ENCODE measurements around the gene ING4. TPM values are rescaled to one million over a fixed set of nuclear protein-coding genes. Genes with fewer than 3 reads are reported as not detected.

The ING4 gene
- total RNA-seq, 1 experiment from 2014 or later, result 20.1 TPM

DNA sequence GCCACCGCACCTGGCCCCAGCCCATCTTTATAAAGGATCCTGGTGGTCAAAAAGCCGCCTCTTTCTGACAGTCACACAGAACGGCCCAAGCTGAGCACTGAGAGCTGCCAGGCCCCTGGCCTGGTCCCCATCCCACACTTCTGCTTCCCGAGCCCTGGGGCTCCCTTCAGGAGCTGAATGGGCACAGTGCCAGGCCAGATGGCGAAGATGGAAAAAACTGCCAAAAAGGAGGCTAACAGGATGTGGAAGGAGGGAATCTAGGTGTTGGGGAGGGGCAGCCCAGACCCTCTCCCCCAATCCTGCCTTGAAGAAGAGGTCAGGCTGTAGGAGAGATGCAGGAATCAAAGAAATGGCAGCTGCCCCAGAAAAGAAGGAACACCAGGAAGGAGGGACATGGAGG is 32.2 kb downstream of the ING4 start:
- no peak overlapping the region for H2BK20ac ChIP-seq (ENCODE audit: low read depth, low read length, poor library complexity, severe bottlenecking)
- H4K91ac ChIP-seq (ENCODE audit: insufficient read length, low read depth, low read length), result no peak overlapping the region
- H3K56ac ChIP-seq (ENCODE audit: insufficient read length, low read depth, low read length), result no peak overlapping the region
- no peak overlapping the region for H2AK5ac ChIP-seq (ENCODE audit: insufficient read length, low read length)
- no peak overlapping the region for H3K27ac ChIP-seq (ENCODE audit: insufficient read length, low read depth, low read length)
- no peaks in the 10 kb centered on the region for H3K9me3 ChIP-seq (ENCODE audit: control insufficient read depth, low read depth, low read length)
- H2BK5ac ChIP-seq (ENCODE audit: insufficient read length, low read length), result no peak overlapping the region
- H3K79me1 ChIP-seq (ENCODE audit: insufficient read depth, low read depth, low read length, poor library complexity, severe bottlenecking), result no peaks in the 10 kb centered on the region
- Mint-ChIP-seq H3K4me1 (peaks cover 14 to 23% of the 10 kb centered on the region in 2 experiments), H3K4me3 (no peak overlapping the region), H3K9me3 (no peaks in the 10 kb centered on the region), H3K36me3 (ENCODE audit: insufficient read depth in 1 of 3, low read depth in 3 of 3) (no peaks in the 10 kb centered on the region), H3K27ac (no peak overlapping the region), H3K27me3 (ENCODE audit: low read depth) (peaks cover 13% of the 10 kb centered on the region)
- H3K79me2 ChIP-seq (ENCODE audit: insufficient read depth, low read length), result no peaks in the 10 kb centered on the region
- no peaks in the 10 kb centered on the region for H3K23me2 ChIP-seq (ENCODE audit: insufficient read length, low read depth, low read length, poor library complexity, severe bottlenecking)
- no peak overlapping the region for H2AFZ ChIP-seq (ENCODE audit: low read length)
- H4K5ac ChIP-seq (ENCODE audit: insufficient read length, low read depth, low read length), result no peak overlapping the region
- no peak overlapping the region for H2BK15ac ChIP-seq (ENCODE audit: low read depth, low read length)
- H3K27me3 ChIP-seq (ENCODE audit: insufficient read depth, low read length), result no peaks in the 10 kb centered on the region
- H3K4ac ChIP-seq (ENCODE audit: low read depth, low read length), result no peak overlapping the region
- DNase-seq, result no peak
- WGBS (ENCODE audit: extremely low coverage, insufficient read length, low lambda C conversion rate), result no CpG with 5 or more reads among the region's 5 CpGs
- H2BK120ac ChIP-seq (ENCODE audit: low read depth, low read length, poor library complexity, severe bottlenecking), result no peak overlapping the region
- H3K14ac ChIP-seq (ENCODE audit: insufficient read depth, low read length), result no peak overlapping the region
- no peak overlapping the region for H3K9ac ChIP-seq (ENCODE audit: extremely low read depth, insufficient read length, low read length)
- H3K4me2 ChIP-seq (ENCODE audit: insufficient read depth, insufficient read length, low read length), result no peak overlapping the region
- H4K20me1 ChIP-seq (ENCODE audit: control insufficient read depth, insufficient read depth, insufficient read length), result no peaks in the 10 kb centered on the region
- no peak overlapping the region for H3K23ac ChIP-seq (ENCODE audit: insufficient read length, low read depth, low read length)
- H3K4me1 ChIP-seq (ENCODE audit: insufficient read depth, low read length), result no peaks in the 10 kb centered on the region
- H4K8ac ChIP-seq (replicated peaks; ENCODE audit: insufficient read length, low read depth, low read length), result peak overlapping the region; percentile 97
- H3T11ph ChIP-seq (ENCODE audit: low read length), result no peak overlapping the region
- TF ChIP-seq, protein P1, sequence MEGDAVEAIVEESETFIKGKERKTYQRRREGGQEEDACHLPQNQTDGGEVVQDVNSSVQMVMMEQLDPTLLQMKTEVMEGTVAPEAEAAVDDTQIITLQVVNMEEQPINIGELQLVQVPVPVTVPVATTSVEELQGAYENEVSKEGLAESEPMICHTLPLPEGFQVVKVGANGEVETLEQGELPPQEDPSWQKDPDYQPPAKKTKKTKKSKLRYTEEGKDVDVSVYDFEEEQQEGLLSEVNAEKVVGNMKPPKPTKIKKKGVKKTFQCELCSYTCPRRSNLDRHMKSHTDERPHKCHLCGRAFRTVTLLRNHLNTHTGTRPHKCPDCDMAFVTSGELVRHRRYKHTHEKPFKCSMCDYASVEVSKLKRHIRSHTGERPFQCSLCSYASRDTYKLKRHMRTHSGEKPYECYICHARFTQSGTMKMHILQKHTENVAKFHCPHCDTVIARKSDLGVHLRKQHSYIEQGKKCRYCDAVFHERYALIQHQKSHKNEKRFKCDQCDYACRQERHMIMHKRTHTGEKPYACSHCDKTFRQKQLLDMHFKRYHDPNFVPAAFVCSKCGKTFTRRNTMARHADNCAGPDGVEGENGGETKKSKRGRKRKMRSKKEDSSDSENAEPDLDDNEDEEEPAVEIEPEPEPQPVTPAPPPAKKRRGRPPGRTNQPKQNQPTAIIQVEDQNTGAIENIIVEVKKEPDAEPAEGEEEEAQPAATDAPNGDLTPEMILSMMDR (conservative IDR thresholded peaks at IDR 0.05), result no peak
- no peak overlapping the region for H2BK12ac ChIP-seq (ENCODE audit: insufficient read length, low read depth, low read length)
- no peak overlapping the region for H3K18ac ChIP-seq (ENCODE audit: insufficient read length, low read depth, low read length)

Measured in H9 (cell line).